Stimulated activated CD4-positive, alpha-beta T cell treated with anti-CD3 and anti-CD28 coated beads, Interleukin-2, amount 100 ng/mL, for 4 hours (primary cell): ENCODE data around the gene HTR3B.

Experiments
- DNase-seq: peaks from one replicate; pipeline ENCODE4 v3.0.0-alpha.2; 2020; ENCODE audit warnings: low read depth

Gene HTR3B

GRCh38 chr11:113947994-113948393 lies 43.4 kb downstream of the HTR3B start:
- DNase-seq = no peak

DNA sequence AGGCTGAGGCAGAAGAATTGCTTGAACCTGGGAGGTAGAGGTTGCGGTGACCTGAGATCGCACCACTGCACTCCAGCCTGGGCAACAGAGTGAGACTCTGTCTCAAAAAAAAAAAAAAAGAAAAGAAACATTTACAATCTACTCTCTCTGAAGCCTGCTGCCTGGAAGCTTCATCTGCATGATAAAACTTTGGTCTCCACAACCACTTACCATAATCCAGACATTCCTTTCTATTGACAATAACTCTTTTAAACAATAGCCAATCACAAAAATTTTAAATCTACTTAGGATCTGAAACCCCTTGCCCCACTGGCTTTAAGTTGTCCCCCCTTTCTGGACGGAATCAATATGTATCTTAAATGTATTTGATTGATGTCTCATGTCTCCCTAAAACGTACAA lies 45.3 kb downstream of the HTR3B start:
- DNase-seq = no peak

DNA sequence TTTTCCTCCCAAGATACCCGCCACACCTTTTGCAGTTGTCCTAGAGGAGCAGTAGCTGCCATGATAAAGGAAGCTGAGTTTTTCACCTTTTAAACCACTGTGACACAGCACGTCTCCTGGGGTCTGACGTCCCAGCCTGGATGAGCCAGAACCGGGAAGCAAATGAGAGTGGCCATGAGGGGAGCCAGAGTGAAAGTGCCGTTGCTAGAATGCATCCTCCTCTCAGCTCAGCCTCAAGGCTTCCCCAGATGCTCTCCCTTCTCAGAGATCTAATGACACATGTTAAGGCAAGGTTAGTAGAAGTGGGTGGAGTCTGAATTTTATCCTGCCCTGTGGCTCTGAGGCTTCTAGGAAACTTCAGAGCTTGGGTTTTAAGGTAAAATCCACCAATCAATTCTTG lies 46.9 kb downstream of the HTR3B start:
- no peak for DNase-seq

- DNase-seq = no peak
Observed at GRCh38 chr11:113952070-113952469, 47.5 kb downstream of the HTR3B start.

DNA sequence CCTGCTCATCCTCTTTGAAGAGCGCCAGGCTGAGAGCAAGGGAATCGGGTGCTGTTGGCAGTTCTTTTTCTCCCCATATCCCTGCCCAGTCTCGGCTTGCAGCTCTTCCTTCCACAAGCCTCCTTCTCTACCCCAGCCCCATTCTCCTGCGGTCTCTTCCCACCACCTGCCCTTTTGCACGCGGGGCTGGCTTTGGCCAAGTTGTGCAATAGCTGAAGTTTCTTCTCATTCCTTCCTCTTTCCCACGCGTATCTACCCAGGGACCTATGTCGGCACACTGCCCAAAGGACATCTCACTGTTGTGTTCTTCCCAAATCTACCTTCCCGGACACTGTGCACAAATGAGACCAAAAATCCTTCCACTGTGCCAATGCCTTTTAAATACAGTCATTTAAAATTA lies 48.0 kb downstream of the HTR3B start:
- DNase-seq = no peak

GRCh38 chr11:113954235-113954634 lies 49.6 kb downstream of the HTR3B start:
- no peak for DNase-seq

GRCh38 chr11:113956986-113957385 lies 52.4 kb downstream of the HTR3B start:
- no peak for DNase-seq

- no peak for DNase-seq
Observed at GRCh38 chr11:113960702-113961330, 56.2 kb downstream of the HTR3B start.

- no peak for DNase-seq
Observed at GRCh38 chr11:113967361-113967760, 62.8 kb downstream of the HTR3B start.

DNA sequence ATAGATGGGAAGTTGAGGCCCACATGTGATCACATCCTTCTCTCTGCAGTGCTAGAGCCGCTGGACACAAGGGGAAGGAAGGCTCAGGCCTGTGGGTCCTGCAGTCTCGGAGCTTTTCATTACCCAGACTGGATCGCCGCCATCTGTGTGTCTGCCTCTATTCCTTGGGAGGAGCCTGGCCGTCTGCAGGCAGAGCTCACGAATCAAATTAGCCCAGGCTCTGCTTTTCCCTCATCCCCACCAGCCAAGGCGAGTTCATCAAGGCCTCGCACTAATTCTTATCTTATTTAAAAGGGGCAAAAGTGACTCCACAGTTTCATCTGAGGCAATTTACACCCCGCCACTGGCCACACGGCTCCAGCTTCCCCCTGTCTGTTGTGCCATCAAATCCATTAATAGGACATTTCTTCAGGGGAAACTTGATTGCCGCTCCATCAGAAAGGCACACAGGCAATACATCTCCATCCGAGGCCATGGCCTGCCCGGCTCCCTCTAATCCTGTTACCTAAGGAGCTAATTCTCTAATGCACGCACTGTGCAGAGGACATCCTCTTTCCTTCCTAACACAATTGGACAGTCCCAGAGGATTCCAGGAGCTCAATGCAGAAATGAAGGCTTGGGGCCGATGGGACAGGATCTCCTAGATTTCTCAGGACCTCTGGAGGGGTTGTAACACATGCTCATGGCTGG lies 67.1 kb downstream of the HTR3B start:
- DNase-seq = no peak

DNA sequence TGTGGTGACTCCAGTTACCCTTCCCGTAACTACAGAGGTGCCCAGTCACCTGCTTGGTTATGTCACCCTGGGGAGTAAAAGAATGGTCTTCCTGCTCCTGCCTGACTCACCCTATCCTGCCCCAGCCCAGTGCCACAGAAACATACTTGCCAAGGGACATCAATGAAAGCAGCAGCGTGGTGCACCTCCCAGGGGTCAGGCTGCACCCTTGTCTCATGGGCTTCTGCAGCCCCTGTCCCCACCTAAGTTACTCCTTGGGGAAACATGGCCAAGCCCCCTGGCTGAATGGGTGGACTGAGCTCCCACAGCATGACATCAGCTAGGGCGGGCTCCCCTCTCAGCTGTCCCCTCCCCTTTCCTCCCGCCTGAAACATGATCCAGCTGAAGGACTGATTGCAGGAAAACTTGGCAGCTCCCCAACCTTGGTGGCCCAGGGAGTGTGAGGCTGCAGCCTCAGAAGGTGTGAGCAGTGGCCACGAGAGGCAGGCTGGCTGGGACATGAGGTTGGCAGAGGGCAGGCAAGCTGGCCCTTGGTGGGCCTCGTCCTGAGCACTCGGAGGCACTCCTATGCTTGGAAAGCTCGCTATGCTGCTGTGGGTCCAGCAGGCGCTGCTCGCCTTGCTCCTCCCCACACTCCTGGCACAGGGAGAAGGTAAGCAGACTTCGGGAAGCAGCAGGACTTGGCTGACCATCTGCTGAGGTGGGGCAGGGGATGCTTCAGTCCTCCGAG lies 70.3 kb downstream of the HTR3B start, which contains the start of gene HTR3A:
Gene HTR3A, plus strand, starts transcription at position 368 of the 730 bp plus-strand sequence. Its CDS starts 218 bp downstream, at position 586.
- no peak for DNase-seq

- DNase-seq = no peak
Observed at GRCh38 chr11:113977071-113977490, 72.5 kb downstream of the HTR3B start.

DNA sequence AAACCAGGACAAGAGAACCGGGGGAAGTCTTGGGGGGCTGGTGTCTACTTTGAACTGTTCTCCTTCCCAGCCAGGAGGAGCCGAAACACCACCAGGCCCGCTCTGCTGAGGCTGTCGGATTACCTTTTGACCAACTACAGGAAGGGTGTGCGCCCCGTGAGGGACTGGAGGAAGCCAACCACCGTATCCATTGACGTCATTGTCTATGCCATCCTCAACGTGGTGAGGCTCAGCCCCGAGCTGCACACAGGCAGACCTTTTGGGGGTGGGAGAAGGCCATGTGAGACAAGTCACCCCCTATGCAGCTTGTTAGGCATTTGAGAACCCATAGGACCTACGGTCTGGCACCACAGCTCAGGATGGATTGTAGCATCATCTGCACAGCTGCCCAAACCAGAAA lies 73.1 kb downstream of the HTR3B start:
- no peak for DNase-seq

- no peak for DNase-seq
Observed at GRCh38 chr11:113979431-113979830, 74.8 kb downstream of the HTR3B start.

DNA sequence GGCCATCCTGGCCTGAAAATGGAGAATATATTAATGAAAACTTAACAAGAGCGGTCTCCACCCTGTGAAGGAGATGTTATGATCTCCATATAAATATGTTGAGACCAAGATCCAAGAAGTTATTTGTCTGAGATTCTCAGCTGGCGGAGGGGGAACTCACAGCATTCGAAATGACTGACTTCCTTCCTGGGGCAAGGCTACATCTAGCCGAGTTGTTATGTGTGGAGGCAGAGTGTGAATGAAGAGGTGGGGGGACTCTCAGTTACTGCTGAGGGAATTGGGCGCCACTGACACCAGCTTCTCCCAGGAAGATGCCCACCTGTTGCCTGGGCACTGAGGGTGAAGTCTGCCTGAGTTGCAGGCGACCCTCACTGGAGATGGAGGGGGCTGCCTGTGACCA lies 76.2 kb downstream of the HTR3B start:
- no peak for DNase-seq

DNA sequence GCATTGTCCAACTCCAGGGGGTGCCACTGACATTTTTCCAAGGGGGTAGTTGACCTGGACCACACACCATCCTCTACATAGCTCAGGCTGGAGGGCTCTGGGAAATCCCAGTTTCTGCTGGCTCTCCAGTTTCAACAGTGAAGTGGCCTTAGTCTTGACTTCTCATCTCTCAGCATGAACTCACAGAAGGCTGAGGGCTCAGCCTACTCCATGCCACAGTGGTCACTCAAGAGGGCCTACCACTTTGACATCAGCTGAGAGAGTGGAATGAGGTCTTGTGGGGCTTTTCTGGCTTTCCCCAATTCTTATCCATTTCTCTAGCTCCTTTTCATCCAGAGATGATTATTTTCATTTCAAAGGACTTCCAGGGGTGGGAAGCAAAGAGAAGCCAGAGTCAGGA lies 77.7 kb downstream of the HTR3B start:
- no peak for DNase-seq

DNA sequence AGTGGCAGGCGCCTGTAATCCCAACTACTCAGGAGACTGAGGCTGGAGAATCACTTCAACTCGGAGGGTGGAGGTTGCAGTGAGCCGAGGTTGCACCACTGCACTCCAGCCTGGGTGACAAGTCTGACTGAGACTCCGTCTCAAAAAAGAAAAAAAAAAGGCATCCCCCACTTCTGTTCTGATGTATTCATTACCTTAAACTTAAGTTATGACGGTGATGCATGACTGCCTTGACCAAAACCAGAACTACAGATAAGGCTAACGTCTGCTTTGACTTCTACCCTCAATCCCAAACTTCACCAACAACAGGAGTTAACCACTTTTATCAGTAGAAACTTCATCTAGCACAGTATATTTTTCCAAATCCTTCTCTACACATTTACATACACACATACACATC lies 80.2 kb downstream of the HTR3B start:
- no peak for DNase-seq

- DNase-seq = no peak
Observed at GRCh38 chr11:113985906-113986305, 81.3 kb downstream of the HTR3B start.

DNA sequence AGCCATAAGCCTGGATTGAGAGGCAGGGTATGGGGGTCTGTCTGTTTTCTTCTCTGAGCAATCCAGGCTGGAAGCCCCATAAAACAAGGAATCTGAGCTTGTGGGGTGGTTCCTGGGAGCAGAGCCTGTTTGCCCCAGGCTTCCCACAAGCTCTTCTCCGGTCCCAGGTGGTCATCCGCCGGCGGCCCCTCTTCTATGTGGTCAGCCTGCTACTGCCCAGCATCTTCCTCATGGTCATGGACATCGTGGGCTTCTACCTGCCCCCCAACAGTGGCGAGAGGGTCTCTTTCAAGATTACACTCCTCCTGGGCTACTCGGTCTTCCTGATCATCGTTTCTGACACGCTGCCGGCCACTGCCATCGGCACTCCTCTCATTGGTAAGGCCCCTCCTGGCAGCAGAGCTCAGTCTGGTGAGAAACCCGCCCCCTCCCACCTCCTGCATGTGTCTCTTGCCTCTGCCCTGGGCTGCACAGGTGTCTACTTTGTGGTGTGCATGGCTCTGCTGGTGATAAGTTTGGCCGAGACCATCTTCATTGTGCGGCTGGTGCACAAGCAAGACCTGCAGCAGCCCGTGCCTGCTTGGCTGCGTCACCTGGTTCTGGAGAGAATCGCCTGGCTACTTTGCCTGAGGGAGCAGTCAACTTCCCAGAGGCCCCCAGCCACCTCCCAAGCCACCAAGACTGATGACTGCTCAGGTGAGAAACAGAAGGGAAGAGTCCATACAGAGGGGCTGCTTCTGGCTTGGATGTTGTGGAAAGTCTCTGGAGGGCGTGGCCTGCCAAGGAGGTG lies 82.0 kb downstream of the HTR3B start:
- no peak for DNase-seq

GRCh38 chr11:113989381-113989780 lies 84.8 kb downstream of the HTR3B start:
- DNase-seq = no peak

DNA sequence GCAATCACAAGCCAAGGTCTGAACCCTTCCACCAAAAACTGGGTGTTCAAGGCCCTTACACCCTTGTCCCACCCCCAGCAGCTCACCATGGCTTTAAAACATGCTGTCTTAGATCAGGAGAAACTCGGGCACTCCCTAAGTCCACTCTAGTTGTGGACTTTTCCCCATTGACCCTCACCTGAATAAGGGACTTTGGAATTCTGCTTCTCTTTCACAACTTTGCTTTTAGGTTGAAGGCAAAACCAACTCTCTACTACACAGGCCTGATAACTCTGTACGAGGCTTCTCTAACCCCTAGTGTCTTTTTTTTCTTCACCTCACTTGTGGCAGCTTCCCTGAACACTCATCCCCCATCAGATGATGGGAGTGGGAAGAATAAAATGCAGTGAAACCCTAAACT lies 85.3 kb downstream of the HTR3B start:
- DNase-seq = no peak

GRCh38 chr11:113991170-113991569 lies 86.6 kb downstream of the HTR3B start:
- DNase-seq = no peak
